Measurements from ENCODE around the gene RSPH3. TPM values are rescaled to one million over a fixed set of nuclear protein-coding genes. Genes with fewer than 3 reads are reported as not detected.

The RSPH3 gene
- polyA plus RNA-seq, 1 of the 3 experiments (the other 2 are of a cell fraction): 2.1 TPM

DNA sequence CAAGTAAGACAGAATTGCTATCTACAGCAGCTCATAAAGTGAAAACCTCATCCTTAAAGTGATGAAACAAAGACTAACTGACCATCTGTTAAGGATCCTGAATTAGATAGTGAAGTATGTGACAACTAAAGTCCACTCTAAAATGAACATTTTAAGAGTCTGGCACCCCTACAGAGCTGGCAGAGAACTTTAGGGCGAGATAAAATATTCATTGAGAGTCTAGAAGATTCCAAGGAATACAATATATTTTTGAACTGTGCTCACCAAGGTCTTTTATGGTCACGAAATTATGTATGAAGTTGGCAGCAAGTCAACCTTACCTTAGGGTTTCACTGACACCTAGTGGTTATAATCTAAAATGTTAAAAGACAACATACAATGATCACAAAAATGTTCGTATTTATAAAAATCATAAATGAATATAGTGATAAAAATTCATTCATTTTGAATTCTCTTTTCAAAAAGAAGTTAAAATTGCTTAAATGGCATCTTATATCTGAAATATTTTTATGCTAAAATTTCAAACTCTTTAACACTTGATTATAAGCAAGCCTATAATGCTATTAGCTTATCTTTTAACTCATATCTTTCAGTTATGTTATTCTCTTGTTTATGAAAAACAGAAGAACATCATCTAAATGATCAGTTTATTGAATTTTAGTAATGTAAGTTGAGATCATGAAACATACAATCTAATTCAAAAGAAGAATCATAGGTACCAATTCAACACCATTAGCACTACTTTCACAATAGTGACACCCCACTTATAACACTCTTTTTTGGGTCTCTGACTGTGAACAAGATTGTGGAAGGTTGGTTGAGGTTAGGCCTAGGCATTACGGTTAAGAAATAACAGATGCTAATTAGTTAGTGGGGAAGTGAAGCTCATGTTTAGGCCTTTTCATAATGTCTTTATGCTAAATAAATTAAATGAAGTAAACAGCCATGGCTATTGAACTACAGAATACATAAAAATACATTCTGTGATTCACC lies 27.5 kb downstream of the RSPH3 start:
- Histone ChIP-seq H3K4me2 (no peak overlapping the region), H4K20me1 (ENCODE audit: insufficient read depth) (no peaks in the 10 kb centered on the region), H3K4me3 (ENCODE audit: low read depth in 2 of 2, low read length in 1 of 2) (no peak overlapping the region), H3K27me3 (ENCODE audit: insufficient read depth) (no peaks in the 10 kb centered on the region), H3F3A (replicated peaks; ENCODE audit: insufficient read depth) (no peaks in the 10 kb centered on the region), H3K9me2 (no peaks in the 10 kb centered on the region), H3K9me3 (peaks cover 22% of the 10 kb centered on the region), H3K4me1 (ENCODE audit: control insufficient read depth in 1 of 2, insufficient read depth in 2 of 2, low read depth in 1 of 2, low read length in 1 of 2) (no peaks in the 10 kb centered on the region), H3K27ac (ENCODE audit: low read depth in 2 of 2, low read length in 1 of 2) (no peak overlapping the region), H3K36me3 (replicated peaks in 1 of 2; ENCODE audit: control insufficient read depth in 1 of 2, insufficient read depth in 2 of 2, low read length in 1 of 2) (peaks cover 23 to 31% of the 10 kb centered on the region in 2 experiments), H3K9ac (no peak overlapping the region), H3K79me2 (ENCODE audit: insufficient read depth) (no peaks in the 10 kb centered on the region), H2AFZ (ENCODE audit: low read depth) (no peak overlapping the region)
- 22% methylated on average over 4 of the region's 4 CpGs for WGBS (ENCODE audit: low lambda C conversion rate)
- TF ChIP-seq, protein P1, sequence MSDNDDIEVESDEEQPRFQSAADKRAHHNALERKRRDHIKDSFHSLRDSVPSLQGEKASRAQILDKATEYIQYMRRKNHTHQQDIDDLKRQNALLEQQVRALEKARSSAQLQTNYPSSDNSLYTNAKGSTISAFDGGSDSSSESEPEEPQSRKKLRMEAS (IDR thresholded peaks at IDR 0.05; ENCODE audit: low read depth): no peak
- peak; percentile 69 for TF ChIP-seq CTCF (IDR thresholded peaks at IDR 0.05)
- TF ChIP-seq SMC3 (IDR thresholded peaks at IDR 0.05; ENCODE audit: low read depth, low read length): peak; percentile 68
- peak; percentile 88 for TF ChIP-seq RAD21 (IDR thresholded peaks at IDR 0.05; ENCODE audit: low read length)
- TF ChIP-seq POLR2AphosphoS5 (IDR thresholded peaks at IDR 0.05; ENCODE audit: low read depth, low read length): no peak
- CTCF ChIA-PET: interaction anchor here (0.6 to 11.5 kb wide), 48 partner anchors 8 to 748 kb away, joined by 3 to 138 read pairs (median 4); partner anchors contain the start of gene RSPH3
- POLR2A ChIA-PET: no interaction called here
- DNase-seq: peak; percentile 47

- POLR2A ChIA-PET: interaction anchor here (0.7 kb wide), 1 partner anchor 155 kb away, joined by 3 read pairs; no protein-coding TSS in a partner anchor
- TF ChIP-seq, protein P2, sequence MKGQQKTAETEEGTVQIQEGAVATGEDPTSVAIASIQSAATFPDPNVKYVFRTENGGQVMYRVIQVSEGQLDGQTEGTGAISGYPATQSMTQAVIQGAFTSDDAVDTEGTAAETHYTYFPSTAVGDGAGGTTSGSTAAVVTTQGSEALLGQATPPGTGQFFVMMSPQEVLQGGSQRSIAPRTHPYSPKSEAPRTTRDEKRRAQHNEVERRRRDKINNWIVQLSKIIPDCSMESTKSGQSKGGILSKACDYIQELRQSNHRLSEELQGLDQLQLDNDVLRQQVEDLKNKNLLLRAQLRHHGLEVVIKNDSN (IDR thresholded peaks at IDR 0.05; ENCODE audit: borderline replicate concordance, low read depth): no peak
- TF ChIP-seq, protein P3, sequence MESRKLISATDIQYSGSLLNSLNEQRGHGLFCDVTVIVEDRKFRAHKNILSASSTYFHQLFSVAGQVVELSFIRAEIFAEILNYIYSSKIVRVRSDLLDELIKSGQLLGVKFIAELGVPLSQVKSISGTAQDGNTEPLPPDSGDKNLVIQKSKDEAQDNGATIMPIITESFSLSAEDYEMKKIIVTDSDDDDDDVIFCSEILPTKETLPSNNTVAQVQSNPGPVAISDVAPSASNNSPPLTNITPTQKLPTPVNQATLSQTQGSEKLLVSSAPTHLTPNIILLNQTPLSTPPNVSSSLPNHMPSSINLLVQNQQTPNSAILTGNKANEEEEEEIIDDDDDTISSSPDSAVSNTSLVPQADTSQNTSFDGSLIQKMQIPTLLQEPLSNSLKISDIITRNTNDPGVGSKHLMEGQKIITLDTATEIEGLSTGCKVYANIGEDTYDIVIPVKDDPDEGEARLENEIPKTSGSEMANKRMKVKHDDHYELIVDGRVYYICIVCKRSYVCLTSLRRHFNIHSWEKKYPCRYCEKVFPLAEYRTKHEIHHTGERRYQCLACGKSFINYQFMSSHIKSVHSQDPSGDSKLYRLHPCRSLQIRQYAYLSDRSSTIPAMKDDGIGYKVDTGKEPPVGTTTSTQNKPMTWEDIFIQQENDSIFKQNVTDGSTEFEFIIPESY (IDR thresholded peaks at IDR 0.05; ENCODE audit: borderline replicate concordance, low read depth): no peak
- TF ChIP-seq POLR2AphosphoS5 (IDR thresholded peaks at IDR 0.05; ENCODE audit: low read depth, low read length) (no peak), RAD21 (IDR thresholded peaks at IDR 0.05; ENCODE audit: low read length) (no peak), RXRA (IDR thresholded peaks at IDR 0.05; ENCODE audit: borderline replicate concordance, low read depth) (no peak), TEAD4 (IDR thresholded peaks at IDR 0.05; ENCODE audit: borderline replicate concordance, insufficient read depth) (no peak), FOSL2 (IDR thresholded peaks at IDR 0.05; ENCODE audit: borderline replicate concordance, low read depth) (no peak), RFX5 (IDR thresholded peaks at IDR 0.05; ENCODE audit: low read length) (no peak), USF2 (IDR thresholded peaks at IDR 0.05; ENCODE audit: borderline replicate concordance, low read depth, low read length) (no peak), NRF1 (IDR thresholded peaks at IDR 0.05; ENCODE audit: low read depth, low read length) (no peak), GATA2 (CRISPR knock-in tag; IDR thresholded peaks at IDR 0.05) (no peak), NFIC (IDR thresholded peaks at IDR 0.05; ENCODE audit: borderline replicate concordance) (no peak), CTCF (IDR thresholded peaks at IDR 0.05) (no peak)
Observed at GRCh38 chr6:158970640-158971275, 29.2 kb downstream of the RSPH3 start.

More at GRCh38 chr6:158970640-158971275, 29.2 kb downstream of the RSPH3 start:
- H3K27me3 ChIP-seq (ENCODE audit: insufficient read depth): no peaks in the 10 kb centered on the region
- H3K4me2 ChIP-seq: no peak overlapping the region
- H4K20me1 ChIP-seq (ENCODE audit: insufficient read depth): no peaks in the 10 kb centered on the region
- H3K27ac ChIP-seq (ENCODE audit: low read depth in 2 of 2, low read length in 1 of 2): no peak overlapping the region
- H3K4me1 ChIP-seq (ENCODE audit: control insufficient read depth in 1 of 2, insufficient read depth in 2 of 2, low read depth in 1 of 2, low read length in 1 of 2): no peaks in the 10 kb centered on the region
- WGBS (ENCODE audit: low lambda C conversion rate): 89% methylated on average over 6 of the region's 6 CpGs
- H3K9ac ChIP-seq: no peak overlapping the region
- H3K9me2 ChIP-seq: no peaks in the 10 kb centered on the region
- CTCF ChIA-PET: interaction anchor here (1.1 to 11.5 kb wide), 14 partner anchors 9 to 750 kb away, joined by 3 to 138 read pairs (median 4); partner anchors contain the start of gene SYTL3
- no peak overlapping the region for H2AFZ ChIP-seq (ENCODE audit: low read depth)
- DNase-seq: no peak
- H3F3A ChIP-seq (replicated peaks; ENCODE audit: insufficient read depth): no peaks in the 10 kb centered on the region
- H3K36me3 ChIP-seq (replicated peaks in 1 of 2; ENCODE audit: control insufficient read depth in 1 of 2, insufficient read depth in 2 of 2, low read length in 1 of 2): peaks cover 14 to 33% of the 10 kb centered on the region in 2 experiments
- no peak overlapping the region for H3K4me3 ChIP-seq (ENCODE audit: low read depth in 2 of 2, low read length in 1 of 2)
- no peaks in the 10 kb centered on the region for H3K79me2 ChIP-seq (ENCODE audit: insufficient read depth)
- peaks cover 35% of the 10 kb centered on the region for H3K9me3 ChIP-seq

Measured in SK-N-SH (cell line).